HG02588 (cell line): ENCODE measurements around the gene CS.

Experiments
- ATAC-seq: cut with Tn5 transposase; IDR thresholded peaks from one replicate; pipeline ENCODE4 v1.9.1; 2021; ENCODE audit warnings: mild to moderate bottlenecking, moderate library complexity; ENCODE audit not compliant: unreplicated experiment

CS gene

GRCh38 chr12:56221757-56222530 lies 78.2 kb downstream of the CS start, which contains the start of gene RNF41:
Gene RNF41 (minus strand): TSS chr12:56221922. CDS start chr12:56214047, 7,875 bp downstream.
- ATAC-seq = peak; percentile 69
